SKM-1 treated with dmso at 0.1 percent for 144 hours (cell line): ENCODE data around the gene TRDMT1.
A peak's percentile ranks its signal among the peaks of the same experiment; 100 is the strongest.

Experiments used
- DNase-seq: peaks from one replicate; lab custom pipeline; 2025; ENCODE audit not compliant: unreplicated experiment; lab: John Stamatoyannopoulos, UW

TRDMT1 gene, protein sequence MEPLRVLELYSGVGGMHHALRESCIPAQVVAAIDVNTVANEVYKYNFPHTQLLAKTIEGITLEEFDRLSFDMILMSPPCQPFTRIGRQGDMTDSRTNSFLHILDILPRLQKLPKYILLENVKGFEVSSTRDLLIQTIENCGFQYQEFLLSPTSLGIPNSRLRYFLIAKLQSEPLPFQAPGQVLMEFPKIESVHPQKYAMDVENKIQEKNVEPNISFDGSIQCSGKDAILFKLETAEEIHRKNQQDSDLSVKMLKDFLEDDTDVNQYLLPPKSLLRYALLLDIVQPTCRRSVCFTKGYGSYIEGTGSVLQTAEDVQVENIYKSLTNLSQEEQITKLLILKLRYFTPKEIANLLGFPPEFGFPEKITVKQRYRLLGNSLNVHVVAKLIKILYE

DNA sequence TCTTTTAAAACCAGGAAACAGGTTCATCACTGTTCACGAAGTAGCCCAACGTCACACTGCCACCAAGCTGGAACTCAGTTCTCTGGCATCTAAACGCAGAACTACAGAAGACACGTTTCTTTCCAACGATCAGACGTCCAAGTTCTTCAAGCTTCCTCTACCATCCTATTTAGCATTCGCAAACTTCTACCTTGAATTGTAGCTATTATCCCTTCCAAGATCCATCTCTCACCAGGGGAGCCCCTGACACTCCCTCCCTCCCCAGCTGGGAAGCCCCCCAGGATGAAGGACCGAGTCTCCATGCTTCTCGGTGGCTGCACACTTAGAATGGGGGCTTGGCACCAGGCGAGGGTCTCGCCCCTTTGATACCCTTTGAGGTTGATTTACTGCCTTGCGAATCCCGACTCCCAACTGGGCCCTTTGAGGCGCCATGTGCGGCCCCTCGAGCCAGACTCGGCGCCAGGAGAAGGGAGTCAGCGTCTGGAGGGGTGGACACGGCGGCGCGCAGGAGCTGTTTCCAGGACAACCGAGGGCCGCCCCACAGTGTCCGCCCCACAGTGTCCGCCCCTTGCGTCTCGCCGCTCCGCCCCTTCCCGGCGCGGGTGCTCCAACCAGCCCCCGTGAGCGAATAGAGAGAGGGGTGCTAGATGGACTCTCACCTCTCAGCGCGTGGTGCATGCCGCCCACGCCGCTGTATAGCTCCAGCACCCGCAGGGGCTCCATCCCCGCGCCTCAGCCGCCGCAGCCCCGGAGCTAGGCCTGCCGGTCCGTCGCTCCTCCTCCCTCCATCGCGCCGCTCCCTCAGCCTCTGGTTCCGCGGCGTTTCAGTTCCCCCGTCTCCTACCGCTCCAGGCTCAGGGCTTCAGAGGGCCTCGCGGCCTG lies at the start of gene TRDMT1:
Gene TRDMT1, minus strand, starts transcription at position 761 of the 882 bp plus-strand sequence. Its CDS starts 38 bp downstream, at position 723.
- DNase-seq, result peak; percentile 30

DNA sequence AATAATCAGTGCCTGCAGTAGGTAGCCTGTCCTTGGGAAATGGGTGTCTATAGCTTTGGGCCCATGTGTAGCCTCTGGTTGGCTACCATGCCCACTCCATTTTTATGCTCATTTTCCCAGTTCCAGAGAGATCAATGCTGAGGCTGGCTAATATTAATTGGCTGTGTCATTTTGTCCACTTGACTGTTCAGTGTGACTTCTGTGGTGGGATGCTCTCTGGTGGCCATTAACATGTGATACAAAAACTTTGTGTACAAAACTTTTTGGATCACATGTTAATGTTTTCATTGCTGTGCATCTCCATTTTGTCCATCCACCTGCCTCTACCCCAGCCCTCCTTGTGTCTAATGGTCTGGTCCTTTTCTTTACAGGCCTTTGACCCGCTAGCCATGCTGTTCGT lies 49.3 kb upstream of the TRDMT1 start:
- no peak for DNase-seq

DNA sequence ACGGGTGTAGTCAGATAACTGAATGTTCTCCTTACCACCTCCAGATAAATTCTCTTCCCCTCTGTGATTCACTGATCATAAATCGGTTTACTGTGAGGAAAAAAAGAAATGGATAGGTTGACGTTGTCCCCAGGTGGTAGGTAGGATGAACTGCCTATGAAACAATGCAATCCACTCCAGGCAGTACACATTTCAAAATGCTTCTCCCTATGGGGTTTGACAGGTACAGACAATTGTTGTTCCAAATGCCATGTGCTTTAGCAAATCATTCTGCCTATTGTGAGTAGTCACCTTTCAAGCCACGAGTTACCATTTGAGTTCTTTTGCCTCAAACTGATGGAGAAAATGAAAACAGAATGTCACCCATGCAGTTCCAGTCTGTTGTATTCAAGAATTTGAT lies 48.3 kb upstream of the TRDMT1 start:
- DNase-seq, result no peak

DNA sequence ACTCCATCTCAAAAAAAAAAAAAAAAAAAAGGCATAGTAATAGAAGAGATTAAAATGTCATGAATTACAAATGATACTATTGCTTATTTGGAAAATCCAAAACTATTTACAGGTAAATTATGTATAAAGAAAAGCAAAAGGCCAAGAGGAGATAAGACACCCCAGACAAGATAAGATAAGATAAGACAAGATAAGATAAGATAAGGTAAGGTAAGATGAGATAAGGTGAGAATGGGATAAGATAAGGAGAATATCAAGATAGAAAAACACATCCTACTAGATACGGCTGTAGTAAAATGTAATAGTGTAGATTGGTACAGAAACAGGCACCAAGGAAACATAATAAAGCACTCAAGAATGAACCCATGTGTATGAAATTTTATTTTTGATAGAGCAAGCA lies 47.5 kb upstream of the TRDMT1 start:
- no peak for DNase-seq

DNA sequence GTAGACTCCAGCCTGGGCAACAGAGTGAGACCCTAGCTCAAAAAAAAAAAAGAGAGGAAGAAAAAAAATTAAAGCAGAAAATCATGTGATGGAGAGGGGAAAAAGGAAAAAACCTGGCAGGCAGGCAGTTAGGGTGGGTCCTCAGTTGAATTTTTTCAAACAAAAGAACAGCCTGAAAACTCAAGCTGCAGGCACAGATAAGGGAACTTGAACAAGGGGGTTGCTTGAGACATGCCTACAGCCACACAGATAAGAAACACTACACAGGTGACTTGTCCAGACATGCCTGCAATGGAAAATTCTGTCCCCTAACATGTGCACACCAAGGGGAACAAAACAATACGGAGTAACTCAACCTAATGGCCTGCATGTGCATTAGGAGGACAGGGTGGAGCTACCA lies 45.7 kb upstream of the TRDMT1 start:
- DNase-seq, result no peak

DNA sequence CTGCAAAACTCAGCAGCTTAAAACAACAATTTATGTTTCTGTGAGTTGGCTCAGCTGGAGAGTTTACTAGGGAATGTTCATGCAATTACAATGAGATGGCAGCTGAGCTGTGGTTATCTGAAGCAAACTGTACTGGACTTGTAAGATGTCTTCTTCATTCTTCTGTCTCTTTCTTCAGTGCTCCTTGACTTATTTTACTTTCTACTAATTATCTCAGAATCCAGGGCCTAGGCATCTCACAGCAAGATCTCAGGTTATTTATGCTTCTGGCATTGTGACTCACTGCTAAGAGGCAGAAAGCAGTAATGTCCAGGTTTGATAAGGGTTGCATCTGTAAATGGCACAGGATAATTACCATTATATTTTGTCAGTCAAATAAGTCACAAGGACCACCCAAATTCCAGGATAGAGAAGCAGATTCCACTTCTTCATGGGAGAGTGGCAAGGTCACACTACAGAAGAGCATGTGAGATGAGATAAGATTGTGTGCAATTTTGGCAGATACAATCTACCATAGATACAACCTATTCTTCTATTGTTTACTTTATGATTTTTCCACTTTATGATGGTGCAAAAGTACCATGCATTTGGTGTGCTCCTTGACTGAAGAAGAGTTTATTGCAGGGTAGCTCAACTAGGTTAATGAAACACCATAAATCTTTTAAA lies 43.4 kb upstream of the TRDMT1 start:
- no peak for DNase-seq

DNA sequence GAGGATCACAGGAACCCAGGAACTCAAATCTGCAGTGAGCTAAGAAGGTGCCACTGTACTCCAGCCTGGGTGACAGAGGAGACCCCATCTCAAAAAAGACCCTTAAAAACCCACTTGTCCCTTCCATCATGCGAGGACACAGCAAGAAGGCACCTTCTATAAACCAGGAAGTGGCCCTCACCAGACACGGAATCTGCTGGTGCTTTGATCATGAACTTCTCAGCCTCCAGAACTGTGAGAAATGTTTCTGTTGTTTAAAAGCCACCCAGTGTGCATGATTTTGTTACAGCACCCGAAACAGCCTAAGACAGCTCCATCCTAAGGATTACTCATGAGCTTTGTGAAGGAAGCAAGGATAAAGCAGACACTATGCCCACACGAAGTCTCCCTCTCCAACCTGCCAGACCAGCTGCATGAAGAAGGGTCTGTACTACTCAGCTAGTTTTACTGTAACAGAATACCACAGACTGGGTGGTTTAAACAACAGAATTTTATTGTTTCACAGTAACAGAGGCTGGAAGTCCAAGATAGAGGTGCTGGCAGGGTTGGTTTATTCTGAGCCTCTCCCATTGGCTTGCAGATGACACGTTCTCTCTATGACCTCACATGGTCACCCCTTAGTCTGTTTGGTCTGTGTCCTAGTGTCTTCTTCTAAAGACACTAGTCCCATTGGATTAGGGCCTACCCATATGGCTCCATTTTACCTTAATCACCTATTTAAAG lies 40.3 kb upstream of the TRDMT1 start:
- no peak for DNase-seq

DNA sequence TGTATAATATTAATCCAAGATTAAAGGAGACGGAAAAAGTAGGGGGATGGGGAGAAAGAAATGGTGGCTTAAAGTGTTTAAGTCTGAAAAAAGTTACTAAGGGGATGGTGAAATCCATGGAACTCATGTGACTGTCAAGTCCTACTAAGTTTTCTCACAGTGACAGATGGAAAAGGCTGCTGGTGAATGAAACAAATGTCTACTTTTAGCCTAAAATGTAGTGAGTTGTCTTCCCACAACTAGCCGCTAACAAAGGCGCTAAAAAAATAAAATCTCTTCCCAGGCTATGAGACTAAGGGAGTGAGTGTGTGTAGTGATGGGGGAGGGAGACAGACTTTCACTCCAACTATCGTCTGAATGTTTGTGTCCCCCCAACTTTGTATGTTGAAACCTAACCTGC lies 39.1 kb upstream of the TRDMT1 start:
- DNase-seq, result no peak

DNA sequence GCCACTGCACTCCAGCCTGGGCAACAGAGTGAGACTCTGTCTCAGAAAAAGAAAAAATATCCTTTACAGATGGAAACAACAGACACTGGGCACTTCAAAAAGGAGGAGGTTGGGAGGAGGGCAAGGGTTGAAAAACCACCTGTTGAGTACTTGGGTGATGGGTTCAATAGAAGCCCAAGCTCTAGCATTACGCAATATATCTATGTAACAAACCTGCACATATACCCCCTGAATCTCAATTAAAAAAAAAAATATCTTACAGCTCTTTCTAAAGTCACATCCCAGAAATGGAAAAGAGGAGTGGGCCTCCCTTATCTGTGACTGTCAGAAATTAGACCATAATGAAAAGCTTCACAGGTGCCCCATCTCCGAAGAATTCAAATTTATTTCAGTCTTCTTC lies 38.6 kb upstream of the TRDMT1 start:
- no peak for DNase-seq

DNA sequence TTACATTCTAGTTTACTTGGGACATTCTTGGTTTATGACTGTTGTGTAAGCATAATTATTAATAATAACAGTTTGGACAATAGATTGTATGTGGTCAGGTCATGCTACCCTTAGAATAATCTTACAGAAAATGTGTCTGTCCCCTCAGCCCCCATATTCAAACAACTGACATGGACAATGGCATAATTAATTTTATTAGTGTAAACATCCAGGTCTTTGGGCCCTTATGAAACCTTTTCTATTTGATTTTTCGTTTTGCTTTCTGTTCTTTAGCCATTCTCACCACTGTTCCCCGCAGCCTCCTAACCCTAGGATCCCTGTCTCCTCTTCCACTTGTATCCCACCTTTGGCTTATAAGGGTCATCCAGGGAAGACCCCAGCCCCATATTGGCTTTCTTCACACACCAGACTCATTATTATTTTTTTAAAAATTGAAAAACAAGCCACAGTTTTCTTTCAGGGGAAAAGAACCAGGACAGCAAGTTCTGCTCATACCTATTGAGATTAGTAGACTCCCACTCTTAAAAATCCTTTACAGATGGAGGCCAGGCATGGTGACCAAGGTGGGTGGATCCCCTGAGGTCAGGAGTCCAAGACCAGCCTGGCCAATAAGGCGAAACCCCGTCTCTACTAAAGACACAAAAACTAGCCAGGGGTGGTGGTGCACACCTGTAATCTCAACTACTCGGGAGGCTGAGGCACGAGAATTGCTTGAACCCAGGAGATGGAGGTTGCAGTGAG lies 38.0 kb upstream of the TRDMT1 start:
- DNase-seq, result no peak

DNA sequence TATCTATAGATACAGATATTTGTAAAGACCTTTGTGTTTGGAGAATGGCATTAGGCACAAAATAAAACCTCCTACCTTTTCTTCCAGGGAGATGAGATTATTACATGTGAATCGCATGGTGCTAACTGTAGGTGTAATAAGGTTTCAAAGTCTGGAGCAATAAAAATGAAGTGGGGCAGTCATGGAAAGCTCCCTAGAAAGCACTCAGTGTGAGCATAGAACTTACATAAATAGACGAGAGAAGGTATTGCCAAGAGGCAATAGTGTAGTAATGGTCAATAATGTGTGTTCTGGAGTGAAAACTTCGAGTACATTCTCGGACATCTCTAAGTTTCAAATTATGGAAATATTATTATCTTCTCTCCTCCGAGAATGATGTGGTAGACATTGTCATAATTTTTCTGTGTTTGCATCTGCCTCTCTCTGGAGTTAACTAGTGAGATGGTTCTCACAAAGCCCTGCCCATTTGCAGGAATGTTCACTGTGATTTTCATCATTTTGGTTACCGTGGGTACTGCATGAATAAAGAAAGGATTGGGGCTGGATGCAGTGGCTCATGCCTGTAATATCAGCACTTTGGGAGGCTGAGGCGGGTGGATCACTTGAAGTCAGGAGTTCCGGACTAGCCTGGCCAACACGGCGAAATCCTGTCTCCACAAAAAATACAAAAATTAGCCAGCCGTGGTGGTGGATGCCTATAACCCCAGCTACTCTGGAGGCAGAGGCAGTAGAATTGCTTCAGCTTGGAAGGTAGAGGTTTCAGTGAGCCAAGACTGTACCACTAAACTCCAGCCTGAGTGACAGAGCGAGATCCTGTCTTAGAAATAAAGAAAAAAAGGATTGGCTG lies 37.2 kb upstream of the TRDMT1 start:
- no peak for DNase-seq

DNA sequence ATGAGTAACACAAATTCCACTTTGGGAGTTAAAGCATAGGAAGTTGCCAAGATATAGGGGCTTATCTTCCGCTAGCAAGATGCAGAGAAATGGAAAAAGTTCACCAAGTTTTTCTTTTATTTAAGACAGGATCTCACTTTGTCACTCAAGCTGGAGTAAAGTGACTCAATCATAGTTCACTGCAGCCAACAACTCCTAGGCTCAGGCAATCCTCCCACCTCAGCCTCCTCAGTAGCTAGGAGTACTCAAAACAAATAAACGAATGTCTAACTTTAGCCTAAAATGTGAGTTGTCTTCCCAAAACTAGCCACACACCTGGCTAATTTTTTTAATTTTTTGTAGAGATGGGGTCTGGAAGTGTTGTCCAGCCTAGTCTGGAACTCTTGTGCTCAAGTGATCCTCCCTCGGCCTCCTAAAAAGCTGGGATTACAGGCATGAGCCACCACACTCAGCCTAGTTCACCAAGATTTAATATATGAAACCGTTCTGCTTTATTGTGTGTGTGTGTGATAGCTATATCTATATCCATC lies 36.5 kb upstream of the TRDMT1 start:
- DNase-seq, result no peak

DNA sequence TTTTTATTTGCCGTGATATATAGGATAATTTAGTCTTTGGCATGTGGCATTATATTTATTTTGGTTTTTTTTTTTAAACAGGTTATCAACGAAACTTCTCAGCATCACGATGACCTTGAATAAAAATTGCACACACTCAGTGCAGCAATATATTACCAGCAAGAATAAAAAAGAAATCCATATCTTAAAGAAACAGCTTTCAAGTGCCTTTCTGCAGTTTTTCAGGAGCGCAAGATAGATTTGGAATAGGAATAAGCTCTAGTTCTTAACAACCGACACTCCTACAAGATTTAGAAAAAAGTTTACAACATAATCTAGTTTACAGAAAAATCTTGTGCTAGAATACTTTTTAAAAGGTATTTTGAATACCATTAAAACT lies 35.7 kb upstream of the TRDMT1 start:
- no peak for DNase-seq

DNA sequence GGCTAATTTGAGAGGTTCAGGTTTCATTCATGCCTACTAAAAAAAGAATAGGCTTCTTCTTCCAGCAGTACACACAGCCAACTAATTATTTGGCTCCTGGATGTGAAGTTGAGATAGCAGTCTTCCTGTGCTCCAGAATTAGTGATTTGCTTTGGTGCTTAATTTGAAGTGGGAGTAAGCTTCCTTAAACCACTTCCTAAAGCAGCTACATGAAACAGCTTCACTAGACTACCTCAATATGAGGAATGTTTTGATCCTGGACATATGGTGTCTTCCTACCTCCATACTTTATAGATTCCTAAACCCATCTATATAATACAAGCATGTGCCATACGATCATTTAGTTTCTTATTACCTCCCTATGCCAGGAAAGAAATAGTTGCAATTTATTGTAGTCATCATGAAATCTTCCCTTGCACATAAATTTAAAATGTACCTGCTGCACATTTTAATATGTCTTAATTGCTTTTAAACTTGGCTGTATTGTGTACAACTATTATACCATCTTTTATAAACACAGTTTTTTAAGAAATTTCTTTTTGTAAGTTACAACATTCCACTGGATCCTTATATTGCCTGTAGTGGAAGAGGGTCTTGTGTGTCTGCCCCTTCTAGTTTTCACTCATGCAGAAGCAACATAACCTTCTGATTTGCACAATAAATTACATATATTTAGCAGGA lies 35.1 kb upstream of the TRDMT1 start:
- DNase-seq, result no peak

DNA sequence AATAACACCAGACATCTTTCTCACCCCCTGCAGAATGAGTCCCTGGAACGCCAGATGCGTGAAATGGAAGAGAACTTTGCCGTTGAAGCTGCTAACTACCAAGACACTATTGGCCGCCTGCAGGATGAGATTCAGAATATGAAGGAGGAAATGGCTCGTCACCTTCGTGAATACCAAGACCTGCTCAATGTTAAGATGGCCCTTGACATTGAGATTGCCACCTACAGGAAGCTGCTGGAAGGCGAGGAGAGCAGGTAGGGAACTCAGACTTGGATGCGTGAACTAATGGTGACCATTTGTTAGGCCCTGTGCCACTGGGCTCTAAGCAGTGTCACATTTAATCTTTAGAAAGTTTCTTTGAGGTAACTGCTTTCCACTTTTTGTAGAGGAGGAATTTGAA lies 33.7 kb upstream of the TRDMT1 start:
- no peak for DNase-seq

DNA sequence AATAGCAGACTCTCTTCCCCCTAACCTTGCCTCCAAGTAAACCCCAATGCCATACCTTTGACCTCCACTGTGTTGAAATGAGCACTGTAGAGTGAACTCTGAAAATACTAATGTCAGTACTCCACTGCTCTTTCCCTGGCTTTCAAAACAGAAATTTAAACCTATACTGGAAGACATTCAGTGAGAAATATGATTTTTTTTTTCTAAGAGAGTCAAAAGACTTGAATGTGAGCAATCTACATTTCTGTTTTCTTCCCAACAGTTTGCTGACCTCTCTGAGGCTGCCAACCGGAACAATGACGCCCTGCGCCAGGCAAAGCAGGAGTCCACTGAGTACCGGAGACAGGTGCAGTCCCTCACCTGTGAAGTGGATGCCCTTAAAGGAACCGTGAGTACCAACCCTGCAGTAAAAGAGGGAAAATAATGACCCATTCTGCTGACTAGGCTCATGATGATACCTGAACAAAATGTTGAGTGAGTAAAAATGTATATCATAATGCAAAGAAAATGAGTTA lies 33.0 kb upstream of the TRDMT1 start:
- DNase-seq, result no peak

DNA sequence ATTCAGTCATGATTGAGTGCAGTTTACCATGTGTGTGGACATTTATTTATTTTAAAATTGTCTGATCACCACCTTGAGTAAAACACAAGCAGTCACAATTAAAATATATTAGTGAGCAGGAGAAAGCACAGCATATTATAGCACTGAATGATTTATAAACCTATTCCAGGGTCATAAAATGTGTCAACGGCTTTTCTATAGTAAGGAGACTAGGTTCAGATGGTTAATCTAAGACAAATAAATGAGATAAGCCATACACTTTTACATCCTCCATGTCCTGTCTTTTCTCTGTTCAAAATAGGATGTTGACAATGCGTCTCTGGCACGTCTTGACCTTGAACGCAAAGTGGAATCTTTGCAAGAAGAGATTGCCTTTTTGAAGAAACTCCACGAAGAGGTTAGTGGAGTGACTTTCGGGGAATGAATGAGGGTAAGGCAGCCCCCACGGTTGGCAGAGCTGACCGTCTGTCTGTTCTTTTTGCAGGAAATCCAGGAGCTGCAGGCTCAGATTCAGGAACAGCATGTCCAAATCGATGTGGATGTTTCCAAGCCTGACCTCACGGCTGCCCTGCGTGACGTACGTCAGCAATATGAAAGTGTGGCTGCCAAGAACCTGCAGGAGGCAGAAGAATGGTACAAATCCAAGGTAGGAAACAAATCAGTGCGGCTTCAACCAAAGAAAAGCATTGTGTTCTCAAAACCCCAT lies 32.0 kb upstream of the TRDMT1 start:
- DNase-seq, result no peak
